OCI-LY1 (cell line): ENCODE measurements around the gene XIAP.
"Not testable (repeated sequence)": the region's sequence is repeated elsewhere in the genome, so short reads cannot be mapped to it uniquely, and the experiment has no call there.

Experiments
- H2AFZ ChIP-seq: fragments of 200-600 bp; sonication (generic), shearing (Covaris generic); 2 replicates; pipeline ENCODE4 v1.6.0; 2014; ENCODE audit warnings: antibody characterized with exemption, mild to moderate bottlenecking, low read length
- H3F3A ChIP-seq: fragments of 200-600 bp; sonication (generic), shearing (Covaris generic); 2 replicates; pipeline ENCODE4 v1.6.0; 2014; ENCODE audit warnings: mild to moderate bottlenecking, antibody characterized with exemption, low read length, moderate library complexity; ENCODE audit not compliant: insufficient read depth
- H3K27ac ChIP-seq: fragments of 200-600 bp; sonication (generic); 2 replicates; pipeline ENCODE4 v1.5.1; 2014; ENCODE audit warnings: low read length, mixed run types, mild to moderate bottlenecking, low read depth; ENCODE audit not compliant: poor library complexity, severe bottlenecking
- H3K27me3 ChIP-seq: fragments of 200-600 bp; sonication (generic); 2 replicates; pipeline ENCODE4 v1.6.0; 2014; ENCODE audit warnings: antibody characterized with exemption, mild to moderate bottlenecking, low read length, moderate library complexity; ENCODE audit not compliant: insufficient read depth
- H3K36me3 ChIP-seq: fragments of 200-600 bp; sonication (generic); 2 replicates; pipeline ENCODE4 v1.6.1; 2014; ENCODE audit warnings: mild to moderate bottlenecking, antibody characterized with exemption, low read length, moderate library complexity, mixed read lengths; ENCODE audit not compliant: insufficient read depth
- H3K4me1 ChIP-seq: fragments of 200-600 bp; sonication (generic); 2 replicates; pipeline ENCODE4 v1.5.1; 2014; ENCODE audit warnings: mild to moderate bottlenecking, low read length, moderate library complexity; ENCODE audit not compliant: insufficient read depth, severe bottlenecking
- H3K4me2 ChIP-seq: fragments of 200-600 bp; sonication (generic), shearing (Covaris generic); 2 replicates; pipeline ENCODE4 v1.6.1; 2014; ENCODE audit warnings: low read length
- H3K4me3 ChIP-seq: fragments of 200-600 bp; sonication (generic); 2 replicates; pipeline ENCODE4 v1.5.1; 2014; ENCODE audit warnings: low read length, low read depth, mild to moderate bottlenecking, mixed read lengths; ENCODE audit not compliant: poor library complexity, severe bottlenecking
- H3K79me2 ChIP-seq: fragments of 200-600 bp; shearing (Covaris generic); 2 replicates; pipeline ENCODE4 v1.6.1; 2016; ENCODE audit warnings: mixed run types, low read length, mixed read lengths; ENCODE audit not compliant: insufficient read depth
- H3K9ac ChIP-seq: fragments of 200-600 bp; sonication (generic), shearing (Covaris generic); 2 replicates; pipeline ENCODE4 v1.6.1; 2014; ENCODE audit warnings: mild to moderate bottlenecking, low read length, mixed read lengths
- H3K9me2 ChIP-seq: fragments of 200-600 bp; sonication (generic), shearing (Covaris generic); 2 replicates; pipeline ENCODE4 v1.6.1; 2014; ENCODE audit warnings: low read depth, mild to moderate bottlenecking, low read length, mixed read lengths
- H3K9me3 ChIP-seq: fragments of 200-600 bp; shearing (Covaris generic); 2 replicates; pipeline ENCODE4 v1.6.1; 2014; ENCODE audit warnings: low read length, mixed read lengths
- H4K20me1 ChIP-seq: fragments of 200-600 bp; sonication (generic), shearing (Covaris generic); 2 replicates; pipeline ENCODE4 v1.6.0; 2016; ENCODE audit warnings: mild to moderate bottlenecking, low read length; ENCODE audit not compliant: insufficient read depth
- CTCF ChIP-seq: fragments of 200-600 bp; sonication (generic), shearing (Covaris generic); IDR thresholded peaks from 2 replicates; pipeline ENCODE4 v1.5.1; 2017; ENCODE audit warnings: mild to moderate bottlenecking, antibody characterized with exemption, low read length, moderate library complexity, mixed read lengths
- EZH2 ChIP-seq: fragments of 200-600 bp; sonication (generic), shearing (Covaris generic); IDR thresholded peaks from 2 replicates; pipeline ENCODE4 v1.8.0; 2017; ENCODE audit warnings: borderline replicate concordance, mixed run types, mild to moderate bottlenecking, antibody characterized with exemption, low read length, moderate library complexity, mixed read lengths

The XIAP gene

GRCh38 chrX:123835661-123836371, 24.0 kb upstream of the XIAP start:
- H3K9me3 ChIP-seq: no peaks in the 10 kb centered on the region
- no peaks in the 10 kb centered on the region for H4K20me1 ChIP-seq
- no peaks in the 10 kb centered on the region for H3K36me3 ChIP-seq
- no peaks in the 10 kb centered on the region for H3F3A ChIP-seq
- H3K4me3 ChIP-seq: no peak overlapping the region
- no peaks in the 10 kb centered on the region for H3K9me2 ChIP-seq
- no peak overlapping the region for H3K9ac ChIP-seq
- H3K27me3 ChIP-seq: no peaks in the 10 kb centered on the region
- H3K4me2 ChIP-seq: no peak overlapping the region
- H3K79me2 ChIP-seq: no peaks in the 10 kb centered on the region
- TF ChIP-seq CTCF: no peak
- TF ChIP-seq EZH2: no peak
- H3K27ac ChIP-seq: no peak overlapping the region
- H2AFZ ChIP-seq: no peak overlapping the region
- H3K4me1 ChIP-seq: no peaks in the 10 kb centered on the region

- H3K36me3 ChIP-seq, H3K9me2 ChIP-seq, H3K79me2 ChIP-seq, H3K4me1 ChIP-seq, H3F3A ChIP-seq, H3K9me3 ChIP-seq, H3K27ac ChIP-seq, H4K20me1 ChIP-seq, H3K4me2 ChIP-seq, H3K9ac ChIP-seq, H3K27me3 ChIP-seq, H3K4me3 ChIP-seq, H2AFZ ChIP-seq: not testable (repeated sequence)
Observed at GRCh38 chrX:123845129-123845528, 14.7 kb upstream of the XIAP start.

GRCh38 chrX:123846577-123847038, 13.2 kb upstream of the XIAP start:
- no peak overlapping the region for H3K9ac ChIP-seq
- H3K27ac ChIP-seq: no peak overlapping the region
- H3K79me2 ChIP-seq: no peaks in the 10 kb centered on the region
- no peaks in the 10 kb centered on the region for H4K20me1 ChIP-seq
- H3K9me2 ChIP-seq: no peaks in the 10 kb centered on the region
- no peaks in the 10 kb centered on the region for H3K4me1 ChIP-seq
- no peak overlapping the region for H3K4me3 ChIP-seq
- no peak overlapping the region for H3K4me2 ChIP-seq
- TF ChIP-seq EZH2 (no peak), CTCF (no peak)
- H3F3A ChIP-seq: no peaks in the 10 kb centered on the region
- H3K36me3 ChIP-seq: no peaks in the 10 kb centered on the region
- no peaks in the 10 kb centered on the region for H3K9me3 ChIP-seq
- H3K27me3 ChIP-seq: no peaks in the 10 kb centered on the region
- no peak overlapping the region for H2AFZ ChIP-seq

GRCh38 chrX:123847056-123847455, 12.8 kb upstream of the XIAP start:
- Histone ChIP-seq H3K4me2 (no peak overlapping the region), H3K9ac (no peak overlapping the region), H3F3A (no peaks in the 10 kb centered on the region), H3K27me3 (no peaks in the 10 kb centered on the region), H3K4me1 (no peaks in the 10 kb centered on the region), H3K9me3 (no peaks in the 10 kb centered on the region), H3K36me3 (no peaks in the 10 kb centered on the region), H4K20me1 (no peaks in the 10 kb centered on the region), H3K4me3 (no peak overlapping the region), H2AFZ (no peak overlapping the region), H3K9me2 (no peaks in the 10 kb centered on the region), H3K27ac (no peak overlapping the region), H3K79me2 (no peaks in the 10 kb centered on the region)
- no peak for TF ChIP-seq CTCF
- TF ChIP-seq EZH2: no peak
